Brain pericyte (primary cell): ENCODE measurements around the gene RFFL.
A peak's percentile ranks its signal among the peaks of the same experiment; 100 is the strongest.
"Not testable (repeated sequence)": the region's sequence is repeated elsewhere in the genome, so short reads cannot be mapped to it uniquely, and the experiment has no call there.

Source experiments
- DNase-seq: peaks from one replicate; pipeline ENCODE4 v3.0.0-alpha.2; 2012; ENCODE audit warnings: low read depth, low spot score

RFFL gene

GRCh38 chr17:35048685-35049379, 14.7 kb downstream of the RFFL start:
- DNase-seq, result no peak

- no peak for DNase-seq
Measured at GRCh38 chr17:35046740-35047283, 16.7 kb downstream of the RFFL start.

- no peak for DNase-seq
Measured at GRCh38 chr17:35046245-35046644, 17.3 kb downstream of the RFFL start.

- DNase-seq, result not testable (repeated sequence)
Measured at GRCh38 chr17:35045458-35045979, 18.0 kb downstream of the RFFL start.

- no peak for DNase-seq
Measured at GRCh38 chr17:35044181-35044580, 19.3 kb downstream of the RFFL start.

GRCh38 chr17:35041390-35041789, 22.1 kb downstream of the RFFL start:
- no peak for DNase-seq

- DNase-seq, result no peak
Measured at GRCh38 chr17:35038453-35038852, 25.1 kb downstream of the RFFL start.

GRCh38 chr17:35030780-35031179, 32.7 kb downstream of the RFFL start:
- DNase-seq, result no peak

GRCh38 chr17:35028531-35029262, 34.8 kb downstream of the RFFL start:
- DNase-seq, result no peak

GRCh38 chr17:35028097-35028496, 35.4 kb downstream of the RFFL start:
- not testable (repeated sequence) for DNase-seq

- no peak for DNase-seq
Measured at GRCh38 chr17:35025541-35025940, 38.0 kb downstream of the RFFL start.

GRCh38 chr17:35023538-35023937, 40.0 kb downstream of the RFFL start:
- DNase-seq, result no peak

- peak; percentile 96 for DNase-seq
Measured at GRCh38 chr17:35022536-35023063, 40.9 kb downstream of the RFFL start.

- no peak for DNase-seq
Measured at GRCh38 chr17:35021520-35022380, 41.8 kb downstream of the RFFL start.

GRCh38 chr17:35019386-35020179, 43.9 kb downstream of the RFFL start:
- no peak for DNase-seq

GRCh38 chr17:35018814-35019213, 44.7 kb downstream of the RFFL start:
- DNase-seq, result no peak

- DNase-seq, result no peak
Measured at GRCh38 chr17:35017021-35017420, 46.5 kb downstream of the RFFL start.

GRCh38 chr17:35016369-35016768, 47.1 kb downstream of the RFFL start:
- DNase-seq, result no peak

- DNase-seq, result no peak
Measured at GRCh38 chr17:35011671-35012216, 51.8 kb downstream of the RFFL start.

- no peak for DNase-seq
Measured at GRCh38 chr17:35010093-35010492, 53.4 kb downstream of the RFFL start.
